Measurements from ENCODE around the gene CACNA1C. TPM values are rescaled to one million over a fixed set of nuclear protein-coding genes. Genes with fewer than 3 reads are reported as not detected.

Gene CACNA1C
- total RNA-seq, 4 donors from 2014 or later, result 2.0 to 4.2 (median 2.5) TPM

DNA sequence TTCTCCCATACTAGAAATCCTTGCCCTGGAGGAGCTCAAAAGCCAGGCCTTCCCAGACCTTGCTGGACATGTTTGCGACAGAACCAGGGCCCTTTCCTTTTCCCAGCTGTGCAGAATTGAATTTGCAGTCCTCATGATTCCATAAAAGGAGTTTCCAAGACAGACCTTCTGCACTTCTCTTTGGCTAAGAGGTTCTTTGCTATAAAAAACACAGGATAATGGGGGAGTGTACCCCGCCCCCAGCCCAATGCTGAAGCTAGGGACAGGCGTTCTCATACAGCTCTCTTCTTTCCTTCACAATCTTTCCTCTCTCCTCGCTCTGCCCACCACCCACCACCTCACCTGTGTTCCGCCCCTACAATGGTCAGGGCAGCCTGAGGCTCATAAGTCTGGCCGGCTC, 569.7 kb downstream of the CACNA1C start:
- Histone ChIP-seq H3K27me3 (no peaks in the 10 kb centered on the region), H3K36me3 (no peaks in the 10 kb centered on the region), H3K27ac (no peak overlapping the region), H3K4me1 (peaks cover 0 to 5% of the 10 kb centered on the region in 2 donors), H3K4me3 (replicated peaks in 1 of 3) (no peak overlapping the region), H3K9me3 (no peaks in the 10 kb centered on the region)
- no peak for DNase-seq
- TF ChIP-seq, protein P1, sequence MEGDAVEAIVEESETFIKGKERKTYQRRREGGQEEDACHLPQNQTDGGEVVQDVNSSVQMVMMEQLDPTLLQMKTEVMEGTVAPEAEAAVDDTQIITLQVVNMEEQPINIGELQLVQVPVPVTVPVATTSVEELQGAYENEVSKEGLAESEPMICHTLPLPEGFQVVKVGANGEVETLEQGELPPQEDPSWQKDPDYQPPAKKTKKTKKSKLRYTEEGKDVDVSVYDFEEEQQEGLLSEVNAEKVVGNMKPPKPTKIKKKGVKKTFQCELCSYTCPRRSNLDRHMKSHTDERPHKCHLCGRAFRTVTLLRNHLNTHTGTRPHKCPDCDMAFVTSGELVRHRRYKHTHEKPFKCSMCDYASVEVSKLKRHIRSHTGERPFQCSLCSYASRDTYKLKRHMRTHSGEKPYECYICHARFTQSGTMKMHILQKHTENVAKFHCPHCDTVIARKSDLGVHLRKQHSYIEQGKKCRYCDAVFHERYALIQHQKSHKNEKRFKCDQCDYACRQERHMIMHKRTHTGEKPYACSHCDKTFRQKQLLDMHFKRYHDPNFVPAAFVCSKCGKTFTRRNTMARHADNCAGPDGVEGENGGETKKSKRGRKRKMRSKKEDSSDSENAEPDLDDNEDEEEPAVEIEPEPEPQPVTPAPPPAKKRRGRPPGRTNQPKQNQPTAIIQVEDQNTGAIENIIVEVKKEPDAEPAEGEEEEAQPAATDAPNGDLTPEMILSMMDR (IDR thresholded peaks at IDR 0.05), result no peak
- TF ChIP-seq POLR2A (IDR thresholded peaks at IDR 0.05), result no peak
- intact Hi-C loops (cut with DNase I), result no loop called here
- 89 to 92% methylated on average over 6 of the region's 6 CpGs for WGBS, 2 donors

DNA sequence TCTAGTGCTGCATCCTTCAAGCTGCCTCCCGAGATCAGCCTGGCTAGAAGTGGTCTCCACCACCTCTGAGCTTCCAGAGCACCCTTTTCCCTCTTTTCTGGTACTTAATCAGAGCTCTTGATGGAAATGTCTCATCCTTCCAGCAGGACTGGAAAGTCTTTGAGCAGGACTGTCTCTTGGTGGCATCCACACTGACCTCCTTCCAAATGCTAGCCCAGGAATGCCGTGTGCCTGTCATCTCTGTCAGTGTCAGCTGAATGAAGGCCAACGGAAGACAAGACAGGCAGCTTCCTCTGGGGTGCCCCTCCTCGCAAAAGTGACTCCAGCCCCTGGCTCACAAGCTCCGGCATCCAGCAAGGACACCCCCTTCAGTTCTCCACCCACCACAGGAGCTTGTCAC, 570.7 kb downstream of the CACNA1C start:
- intact Hi-C loops (cut with DNase I), result no loop called here
- 84 to 85% methylated on average over 3 to 4 of the region's 5 CpGs for WGBS, 2 donors
- TF ChIP-seq, protein P1 (IDR thresholded peaks at IDR 0.05), result no peak
- TF ChIP-seq POLR2A (IDR thresholded peaks at IDR 0.05), result no peak
- Histone ChIP-seq H3K27ac (no peak overlapping the region), H3K27me3 (no peaks in the 10 kb centered on the region), H3K36me3 (no peaks in the 10 kb centered on the region), H3K4me3 (replicated peaks in 1 of 3) (no peak overlapping the region), H3K4me1 (peaks cover 0 to 15% of the 10 kb centered on the region in 2 donors), H3K9me3 (no peaks in the 10 kb centered on the region)
- no peak for DNase-seq

DNA sequence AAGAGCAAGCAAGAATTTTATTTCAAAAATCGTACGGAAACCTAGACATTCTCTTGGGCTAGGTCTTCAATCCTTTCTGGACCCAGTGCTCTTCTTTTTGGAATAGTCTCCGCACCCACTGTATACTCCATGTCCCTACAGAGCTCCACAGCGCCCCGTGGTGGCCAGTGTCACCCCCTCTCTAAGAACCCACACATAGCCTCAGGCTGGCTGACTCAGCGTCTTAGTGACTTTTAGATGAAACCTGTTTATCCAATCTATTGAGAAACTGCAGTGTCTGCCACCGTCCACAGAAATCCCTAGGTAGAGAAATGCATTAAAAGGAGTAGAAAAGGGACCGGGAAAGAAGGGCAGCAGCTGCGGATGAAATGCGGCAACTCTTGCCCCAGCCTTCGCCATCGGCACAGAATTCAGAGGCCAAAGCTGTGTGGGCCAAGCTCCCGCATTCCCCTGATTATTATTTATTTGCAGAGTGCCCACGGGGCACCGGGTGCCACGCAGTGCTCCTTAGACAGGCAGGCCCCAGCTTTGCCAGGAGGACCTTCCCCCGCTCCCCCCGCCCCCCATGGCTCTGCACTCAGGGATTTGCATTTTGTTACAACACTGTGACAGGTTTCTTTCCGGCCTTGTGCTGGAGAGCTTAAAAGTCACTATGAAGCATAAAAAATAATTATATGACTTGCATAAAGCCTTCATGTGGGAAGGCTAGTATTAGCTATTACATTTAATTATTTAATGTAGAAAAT, 571.9 kb downstream of the CACNA1C start:
- WGBS, 2 donors, result 67 to 75% methylated on average over 19 of the region's 19 CpGs
- Histone ChIP-seq H3K27me3 (no peaks in the 10 kb centered on the region), H3K9me3 (no peaks in the 10 kb centered on the region), H3K4me3 (replicated peaks in 1 of 3) (no peak overlapping the region), H3K27ac (no peak overlapping the region), H3K36me3 (no peaks in the 10 kb centered on the region), H3K4me1 (peaks cover 0 to 19% of the 10 kb centered on the region in 2 donors)
- no peak for DNase-seq
- intact Hi-C loops (cut with DNase I), result no loop called here
- TF ChIP-seq, protein P1 (IDR thresholded peaks at IDR 0.05), result no peak
- no peak for TF ChIP-seq POLR2A (IDR thresholded peaks at IDR 0.05)

DNA sequence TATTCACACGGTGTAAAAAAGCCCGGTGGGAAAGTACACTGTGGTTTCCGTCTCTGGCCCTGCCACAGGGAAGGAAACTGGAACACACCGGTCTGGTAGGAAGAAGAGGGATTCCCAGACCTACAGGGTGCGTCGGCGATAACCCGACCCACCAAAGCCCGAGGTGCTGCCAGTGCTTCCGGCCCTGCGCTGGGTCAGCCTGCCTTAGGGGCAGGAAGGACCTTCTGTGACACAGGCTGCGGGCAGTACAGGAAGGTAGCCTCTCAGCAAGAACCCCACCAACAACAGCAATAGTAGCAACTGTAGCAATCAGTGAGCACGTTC, 572.5 kb downstream of the CACNA1C start:
- H3K36me3 ChIP-seq, result no peaks in the 10 kb centered on the region
- no peaks in the 10 kb centered on the region for H3K27me3 ChIP-seq
- 66 to 77% methylated on average over 13 of the region's 13 CpGs for WGBS, 2 donors
- no peak overlapping the region for H3K27ac ChIP-seq
- peak; percentile 8 to 9 for DNase-seq
- intact Hi-C loops (cut with DNase I), result no loop called here
- peaks cover 0 to 19% of the 10 kb centered on the region in 2 donors for H3K4me1 ChIP-seq
- H3K9me3 ChIP-seq, result no peaks in the 10 kb centered on the region
- TF ChIP-seq, protein P1 (IDR thresholded peaks at IDR 0.05), result no peak
- TF ChIP-seq POLR2A (IDR thresholded peaks at IDR 0.05), result no peak
- H3K4me3 ChIP-seq (replicated peaks in 1 of 3), result no peak overlapping the region

DNA sequence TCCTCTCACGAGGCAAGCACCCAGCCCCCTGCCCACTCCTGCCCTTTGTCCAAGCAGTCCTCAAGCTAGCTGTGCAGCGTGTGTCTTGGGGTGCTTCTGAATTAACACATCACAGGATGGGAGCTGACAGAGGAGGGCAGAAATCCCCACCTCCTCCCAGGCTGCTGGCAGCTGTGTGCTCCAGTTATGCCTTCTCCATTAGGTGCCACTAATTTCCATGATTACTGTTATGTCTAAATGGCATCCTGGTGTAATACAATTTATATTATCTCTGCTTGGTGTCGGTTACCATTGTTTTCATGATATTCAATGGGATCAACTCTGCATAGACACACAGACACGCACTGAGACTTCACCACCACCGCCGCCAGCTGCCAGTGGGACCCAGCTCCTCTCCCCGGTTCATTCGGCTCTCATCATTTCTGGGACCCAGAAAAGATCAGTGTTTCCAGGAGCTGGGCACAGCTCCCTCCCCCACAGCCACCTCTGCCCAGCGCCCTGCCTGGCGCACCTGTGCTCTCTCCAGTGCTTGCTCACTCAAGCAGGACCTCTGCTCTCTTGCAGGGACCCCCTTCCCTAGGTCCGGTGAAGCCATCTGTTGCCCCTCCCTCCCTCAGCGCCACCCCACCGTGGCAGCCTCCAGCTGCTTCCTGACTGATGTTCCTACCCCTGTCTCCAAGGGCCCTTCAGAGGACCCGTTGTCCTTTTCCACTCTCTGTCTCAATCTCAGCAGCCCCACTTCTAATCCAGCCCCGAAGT, 574.5 kb downstream of the CACNA1C start:
- no peaks in the 10 kb centered on the region for H3K9me3 ChIP-seq
- no peaks in the 10 kb centered on the region for H3K36me3 ChIP-seq
- TF ChIP-seq POLR2A (IDR thresholded peaks at IDR 0.05), result no peak
- TF ChIP-seq, protein P1 (IDR thresholded peaks at IDR 0.05), result no peak
- H3K27me3 ChIP-seq, result no peaks in the 10 kb centered on the region
- no peak overlapping the region for H3K4me3 ChIP-seq (replicated peaks in 1 of 3)
- DNase-seq, result no peak
- intact Hi-C loops (cut with DNase I), result no loop called here
- WGBS, 2 donors, result 33 to 49% methylated on average over 15 of the region's 15 CpGs
- H3K27ac ChIP-seq, result no peak overlapping the region
- H3K4me1 ChIP-seq, result peaks cover 0 to 19% of the 10 kb centered on the region in 2 donors
